OCI-LY1 (cell line): Measurements from ENCODE around the gene ELMO1.

Experiments used
- EZH2 ChIP-seq: fragments of 200-600 bp; sonication (generic), shearing (Covaris generic); IDR thresholded peaks from 2 replicates; pipeline ENCODE4 v1.8.0; 2017; ENCODE audit warnings: borderline replicate concordance, mixed run types, mild to moderate bottlenecking, antibody characterized with exemption, low read length, moderate library complexity, mixed read lengths
- TF ChIP-seq, protein P1 (sequence below): fragments of 200-600 bp; sonication (generic), shearing (Covaris generic); IDR thresholded peaks from 2 replicates; pipeline ENCODE4 v1.5.1; 2017; ENCODE audit warnings: mild to moderate bottlenecking, antibody characterized with exemption, low read length, moderate library complexity, mixed read lengths

DNA sequence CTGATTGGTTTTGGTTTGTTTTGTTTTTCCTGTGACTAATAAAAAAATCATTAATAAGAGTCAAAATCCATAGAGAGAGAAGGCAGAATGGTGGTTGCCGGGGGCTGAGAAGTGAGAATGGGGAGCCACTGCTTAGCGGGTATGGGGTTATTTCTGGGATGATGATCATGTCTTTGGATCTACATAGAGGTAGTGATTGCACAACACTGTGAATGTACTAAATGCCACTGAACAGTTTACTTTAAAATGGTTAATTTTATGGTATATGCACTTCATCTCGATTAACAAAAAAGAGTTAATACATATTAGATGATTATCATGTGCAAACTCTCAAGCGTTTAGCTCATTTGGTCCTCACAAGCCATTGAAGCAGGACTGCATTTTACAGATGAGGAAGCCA, 342.9 kb downstream of the ELMO1 start:
- no peak for TF ChIP-seq EZH2
- TF ChIP-seq, protein P1, sequence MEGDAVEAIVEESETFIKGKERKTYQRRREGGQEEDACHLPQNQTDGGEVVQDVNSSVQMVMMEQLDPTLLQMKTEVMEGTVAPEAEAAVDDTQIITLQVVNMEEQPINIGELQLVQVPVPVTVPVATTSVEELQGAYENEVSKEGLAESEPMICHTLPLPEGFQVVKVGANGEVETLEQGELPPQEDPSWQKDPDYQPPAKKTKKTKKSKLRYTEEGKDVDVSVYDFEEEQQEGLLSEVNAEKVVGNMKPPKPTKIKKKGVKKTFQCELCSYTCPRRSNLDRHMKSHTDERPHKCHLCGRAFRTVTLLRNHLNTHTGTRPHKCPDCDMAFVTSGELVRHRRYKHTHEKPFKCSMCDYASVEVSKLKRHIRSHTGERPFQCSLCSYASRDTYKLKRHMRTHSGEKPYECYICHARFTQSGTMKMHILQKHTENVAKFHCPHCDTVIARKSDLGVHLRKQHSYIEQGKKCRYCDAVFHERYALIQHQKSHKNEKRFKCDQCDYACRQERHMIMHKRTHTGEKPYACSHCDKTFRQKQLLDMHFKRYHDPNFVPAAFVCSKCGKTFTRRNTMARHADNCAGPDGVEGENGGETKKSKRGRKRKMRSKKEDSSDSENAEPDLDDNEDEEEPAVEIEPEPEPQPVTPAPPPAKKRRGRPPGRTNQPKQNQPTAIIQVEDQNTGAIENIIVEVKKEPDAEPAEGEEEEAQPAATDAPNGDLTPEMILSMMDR: no peak
